HAP-1 (cell line): ENCODE data around the gene GET4.

Experiments used
- DNase-seq, 2 experiments: peaks; one replicate each; pipeline ENCODE4 v3.0.0-alpha.2; 2016 to 2020; ENCODE audit warnings: low spot score in 2 of 2
- H3K27me3 ChIP-seq: fragments of 250-450 bp; sonication (Bioruptor Pico); 2 replicates; pipeline ENCODE4 v1.5.1; 2020; ENCODE audit warnings: low read depth, mild to moderate bottlenecking, moderate library complexity
- H3K36me3 ChIP-seq: fragments of 250-450 bp; sonication (Bioruptor Pico); replicated peaks from 2 replicates; pipeline ENCODE4 v1.5.1; 2020; ENCODE audit warnings: mild to moderate bottlenecking
- H3K4me1 ChIP-seq: fragments of 250-450 bp; sonication (Bioruptor Pico); 2 replicates; pipeline ENCODE4 v1.5.1; 2020; ENCODE audit warnings: mild to moderate bottlenecking
- H3K4me3 ChIP-seq: fragments of 250-450 bp; sonication (Bioruptor Pico); 2 replicates; pipeline ENCODE4 v1.5.1; 2020; ENCODE audit warnings: mild to moderate bottlenecking, moderate library complexity
- H3K9me3 ChIP-seq: fragments of 250-450 bp; sonication (Bioruptor Pico); 2 replicates; pipeline ENCODE4 v1.5.1; 2020; ENCODE audit warnings: mild to moderate bottlenecking, moderate library complexity
- in situ Hi-C: fragments of 300-500 bp; cut with MboI; formaldehyde crosslinking; loops from 3 replicates; pipeline ENCODE4 v1.14.3; 2020; ENCODE audit warnings: low sequenced_read_pairs, inconsistent platforms, mixed read lengths

The GET4 gene

DNA sequence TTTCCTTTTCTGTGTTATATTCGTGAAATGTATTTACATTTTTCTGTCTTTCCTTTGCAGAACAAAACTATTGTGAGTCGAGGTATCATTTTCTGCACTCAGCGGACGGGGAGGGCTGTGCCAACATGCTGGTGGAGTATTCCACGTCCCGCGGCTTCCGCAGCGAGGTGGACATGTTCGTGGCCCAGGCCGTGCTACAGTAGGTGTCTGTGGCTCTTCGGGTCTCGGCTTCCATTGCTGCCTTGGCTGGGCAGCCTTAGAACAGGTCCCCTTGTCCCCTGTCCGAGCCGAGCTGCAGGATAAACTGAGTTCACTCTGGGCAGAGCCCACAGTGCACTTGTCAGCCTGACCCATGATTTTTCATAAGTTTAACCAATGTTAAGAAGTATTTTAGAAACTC is 14.5 kb downstream of the GET4 start:
- Histone ChIP-seq H3K27me3 (no peaks in the 10 kb centered on the region), H3K4me1 (no peaks in the 10 kb centered on the region), H3K4me3 (no peak overlapping the region), H3K9me3 (no peaks in the 10 kb centered on the region), H3K36me3 (peaks cover 58% of the 10 kb centered on the region)
- DNase-seq = no peak
- in situ Hi-C loops = no loop called here

GRCh38 chr7:891291-891690 is 14.9 kb downstream of the GET4 start:
- no peak for DNase-seq
- peaks cover 62% of the 10 kb centered on the region for H3K36me3 ChIP-seq

GRCh38 chr7:891805-892204 is 15.5 kb downstream of the GET4 start:
- DNase-seq = no peak
- Histone ChIP-seq H3K4me1 (no peaks in the 10 kb centered on the region), H3K4me3 (no peak overlapping the region), H3K36me3 (peaks cover 62% of the 10 kb centered on the region), H3K27me3 (no peaks in the 10 kb centered on the region), H3K9me3 (no peaks in the 10 kb centered on the region)
- in situ Hi-C loops = no loop called here

More at GRCh38 chr7:891291-891690, 14.9 kb downstream of the GET4 start:
- in situ Hi-C loops = no loop called here
- Histone ChIP-seq H3K27me3 (no peaks in the 10 kb centered on the region), H3K4me3 (no peak overlapping the region), H3K4me1 (no peaks in the 10 kb centered on the region), H3K9me3 (no peaks in the 10 kb centered on the region)

DNA sequence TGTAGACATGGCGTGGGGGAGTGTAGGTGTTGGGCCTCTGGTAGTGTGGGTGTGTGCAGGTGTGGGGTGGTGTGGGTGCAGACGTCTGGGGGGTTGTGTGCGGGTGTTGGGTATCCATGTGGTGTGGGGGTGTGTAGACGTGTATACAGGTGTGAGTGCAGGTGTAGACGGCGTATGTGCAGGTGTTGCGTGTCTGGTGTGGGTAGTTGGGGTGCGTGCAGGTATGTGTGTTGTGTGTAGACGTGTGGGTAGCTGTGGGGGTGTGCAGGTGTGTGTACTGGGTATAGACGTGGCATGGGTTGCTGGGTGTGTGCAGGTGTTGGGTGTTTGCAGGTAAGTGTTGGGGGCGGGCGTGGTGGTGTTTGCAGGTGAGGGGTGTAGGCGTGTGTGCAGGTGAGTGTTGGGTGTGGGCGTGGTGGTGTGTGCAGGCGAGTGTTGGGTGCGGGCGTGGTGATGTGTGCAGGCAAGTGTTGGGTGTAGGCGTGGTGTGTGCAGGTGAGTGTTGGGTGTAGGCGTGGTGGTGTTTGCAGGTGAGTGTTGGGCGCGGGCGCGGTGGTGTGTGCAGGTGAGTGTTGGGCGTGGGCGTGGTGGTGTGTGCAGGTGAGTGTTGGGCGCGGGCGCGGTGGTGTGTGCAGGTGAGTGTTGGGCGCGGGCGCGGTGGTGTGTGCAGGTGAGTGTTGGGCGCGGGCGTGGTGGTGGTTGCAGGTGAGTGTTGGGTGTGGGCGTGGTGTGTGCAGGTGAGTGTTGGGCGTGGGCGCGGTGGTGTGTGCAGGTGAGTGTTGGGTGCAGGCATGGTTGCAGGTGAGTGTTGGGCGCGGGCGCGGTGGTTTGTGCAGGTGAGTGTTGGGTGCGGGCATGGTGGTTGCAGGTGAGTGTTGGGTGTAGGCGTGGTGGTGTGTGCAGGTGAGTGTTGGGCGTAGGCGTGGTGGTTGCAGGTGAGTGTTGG is 16.6 kb downstream of the GET4 start:
- Histone ChIP-seq H3K27me3 (no peaks in the 10 kb centered on the region), H3K4me1 (no peaks in the 10 kb centered on the region), H3K4me3 (no peak overlapping the region), H3K36me3 (peaks cover 50% of the 10 kb centered on the region), H3K9me3 (no peaks in the 10 kb centered on the region)
- in situ Hi-C loops = no loop called here
- DNase-seq = no peak

DNA sequence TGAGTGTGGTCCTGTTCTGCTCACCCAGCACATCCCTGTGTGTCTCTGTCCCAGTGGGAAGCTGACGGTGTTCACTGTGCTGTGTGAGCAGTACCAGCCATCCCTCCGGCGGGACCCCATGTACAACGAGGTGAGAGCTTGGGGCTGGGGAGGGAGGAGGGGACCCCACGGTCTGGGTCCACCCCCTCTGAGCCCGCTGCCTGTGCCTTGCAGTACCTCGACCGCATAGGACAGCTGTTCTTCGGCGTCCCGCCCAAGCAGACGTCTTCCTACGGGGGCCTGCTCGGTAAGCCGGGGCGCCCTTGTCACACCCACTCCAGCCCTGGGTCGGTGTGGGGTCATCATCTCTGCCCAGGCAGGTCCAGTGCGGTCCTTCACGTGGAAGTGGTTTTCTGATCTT is 17.3 kb downstream of the GET4 start:
- Histone ChIP-seq H3K36me3 (peaks cover 44% of the 10 kb centered on the region), H3K9me3 (no peaks in the 10 kb centered on the region), H3K4me3 (no peak overlapping the region), H3K4me1 (no peaks in the 10 kb centered on the region), H3K27me3 (no peaks in the 10 kb centered on the region)
- in situ Hi-C loops = no loop called here
- no peak for DNase-seq

DNA sequence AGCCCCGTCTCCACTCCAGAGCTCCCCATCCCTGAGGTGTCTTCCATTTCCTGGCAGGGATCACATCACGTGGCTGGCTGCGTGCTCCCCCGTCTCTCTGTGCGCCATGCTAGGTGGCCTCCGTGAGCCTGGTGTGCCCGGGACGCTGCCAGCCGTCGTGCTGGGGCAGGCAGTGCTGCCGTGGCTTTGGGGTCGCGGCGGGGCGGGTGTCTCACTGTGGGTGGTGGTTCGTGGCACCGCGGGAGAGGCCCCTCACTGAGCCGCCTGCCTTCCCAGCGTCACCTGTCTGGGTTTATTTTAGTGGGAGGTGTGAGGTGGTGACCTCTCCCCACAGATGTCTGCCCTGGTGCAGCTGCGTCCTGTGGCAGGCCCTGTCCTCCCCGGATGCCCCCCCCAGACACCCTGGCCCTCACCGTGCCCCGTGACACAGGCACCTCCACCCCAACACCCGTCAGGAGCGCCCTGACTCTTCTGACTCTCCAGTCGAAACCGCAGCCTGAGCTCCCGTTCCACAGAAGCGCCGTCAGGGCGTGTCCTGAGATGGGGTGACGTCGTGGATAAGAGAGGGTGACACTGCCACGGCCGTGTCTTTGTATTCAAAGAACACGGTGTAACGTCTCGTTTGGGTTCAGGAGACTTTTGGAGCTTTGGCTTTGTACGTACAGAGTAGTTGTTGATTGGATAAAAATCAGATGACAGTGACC is 18.0 kb downstream of the GET4 start:
- Histone ChIP-seq H3K4me3 (no peak overlapping the region), H3K4me1 (no peaks in the 10 kb centered on the region), H3K9me3 (no peaks in the 10 kb centered on the region), H3K36me3 (peaks cover 41% of the 10 kb centered on the region), H3K27me3 (no peaks in the 10 kb centered on the region)
- in situ Hi-C loops = no loop called here
- DNase-seq = no peak

- peaks cover 41% of the 10 kb centered on the region for H3K36me3 ChIP-seq
- no peaks in the 10 kb centered on the region for H3K9me3 ChIP-seq
- H3K4me3 ChIP-seq = no peak overlapping the region
- DNase-seq = no peak
- in situ Hi-C loops = no loop called here
- H3K27me3 ChIP-seq = no peaks in the 10 kb centered on the region
- H3K4me1 ChIP-seq = no peaks in the 10 kb centered on the region
These were observed 18.6 kb downstream of the GET4 start for GRCh38 chr7:894927-895450.

- H3K9me3 ChIP-seq = no peaks in the 10 kb centered on the region
- in situ Hi-C loops = no loop called here
These were observed 19.2 kb downstream of the GET4 start for GRCh38 chr7:895451-896052.

GRCh38 chr7:896346-897075 is 20.2 kb downstream of the GET4 start:
- DNase-seq = no peak
- H3K36me3 ChIP-seq = peaks cover 33% of the 10 kb centered on the region
- H3K4me3 ChIP-seq = no peak overlapping the region
- in situ Hi-C loops = no loop called here
- peaks cover 3% of the 10 kb centered on the region for H3K4me1 ChIP-seq
- no peaks in the 10 kb centered on the region for H3K27me3 ChIP-seq
- no peaks in the 10 kb centered on the region for H3K9me3 ChIP-seq

More at GRCh38 chr7:895451-896052, 19.2 kb downstream of the GET4 start:
- H3K4me1 ChIP-seq = no peaks in the 10 kb centered on the region
- no peaks in the 10 kb centered on the region for H3K27me3 ChIP-seq
- H3K36me3 ChIP-seq = peaks cover 41% of the 10 kb centered on the region
- DNase-seq = no peak
- no peak overlapping the region for H3K4me3 ChIP-seq

DNA sequence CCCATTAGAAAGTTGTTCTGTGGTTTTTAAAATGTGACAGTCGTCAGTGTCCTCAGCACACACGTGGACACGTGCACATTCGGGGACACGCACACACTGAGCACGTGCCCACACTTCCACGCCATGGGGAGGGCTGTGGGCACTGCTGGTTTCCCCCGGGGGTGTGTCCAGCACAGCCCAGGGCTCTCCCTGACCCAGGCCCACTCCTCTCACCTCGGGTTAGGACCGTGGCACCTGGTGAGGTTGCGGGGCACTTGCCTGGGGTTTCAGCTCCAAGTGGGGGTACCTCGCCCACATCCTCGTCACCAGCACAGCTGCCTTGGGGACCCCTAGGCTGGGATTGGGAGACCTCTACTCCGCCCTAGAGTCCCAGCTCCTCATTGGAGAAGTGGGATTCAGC is 20.7 kb downstream of the GET4 start:
- H3K4me3 ChIP-seq = no peak overlapping the region
- H3K9me3 ChIP-seq = no peaks in the 10 kb centered on the region
- DNase-seq = no peak
- no peaks in the 10 kb centered on the region for H3K27me3 ChIP-seq
- peaks cover 6% of the 10 kb centered on the region for H3K4me1 ChIP-seq
- H3K36me3 ChIP-seq = peaks cover 28% of the 10 kb centered on the region
- in situ Hi-C loops = no loop called here

DNA sequence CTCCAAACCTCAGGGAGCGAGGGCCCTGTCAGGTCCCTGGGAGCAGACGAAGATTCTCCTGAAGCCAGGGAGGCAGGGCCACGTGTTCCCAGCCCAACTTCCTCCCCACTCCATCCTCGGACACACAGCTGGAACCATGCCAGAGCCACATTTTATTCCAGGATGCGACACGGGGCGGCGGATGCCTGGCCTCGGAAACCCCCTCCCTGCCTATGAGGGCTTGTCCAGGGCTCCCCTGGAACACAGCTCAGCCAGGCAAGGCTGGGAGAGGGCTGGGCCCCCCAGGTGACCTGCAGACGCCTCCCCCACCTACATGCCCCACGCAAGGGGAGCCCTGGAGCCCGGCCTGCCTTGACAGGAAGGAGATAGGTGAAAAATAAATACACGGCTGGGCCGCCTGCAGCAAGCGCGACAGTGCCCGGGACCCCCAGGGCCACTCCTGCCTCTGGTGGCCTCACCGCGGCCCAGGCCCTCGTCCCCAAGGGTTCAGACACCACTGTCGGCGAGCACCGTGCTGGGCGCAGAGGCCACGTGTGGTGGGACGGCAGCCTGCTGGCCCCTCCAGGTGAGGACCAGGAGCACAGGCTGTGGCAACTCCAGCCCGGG is 21.5 kb downstream of the GET4 start:
- in situ Hi-C loops = no loop called here
- H3K27me3 ChIP-seq = no peaks in the 10 kb centered on the region
- no peaks in the 10 kb centered on the region for H3K9me3 ChIP-seq
- H3K4me3 ChIP-seq = no peak overlapping the region
- H3K4me1 ChIP-seq = peaks cover 6% of the 10 kb centered on the region
- peaks cover 26% of the 10 kb centered on the region for H3K36me3 ChIP-seq
- DNase-seq = no peak

GRCh38 chr7:898460-898854 is 22.1 kb downstream of the GET4 start:
- peaks cover 26% of the 10 kb centered on the region for H3K36me3 ChIP-seq
- in situ Hi-C loops = no loop called here
- H3K27me3 ChIP-seq = no peaks in the 10 kb centered on the region
- peaks cover 6% of the 10 kb centered on the region for H3K4me1 ChIP-seq
- no peak for DNase-seq
- no peak overlapping the region for H3K4me3 ChIP-seq
- H3K9me3 ChIP-seq = no peaks in the 10 kb centered on the region
